GM06990 (cell line): Measurements from ENCODE around the gene ARL10.

ENCODE experiments used
- DNase-seq: peaks from one replicate; pipeline ENCODE4 v3.0.0-alpha.2; 2011; ENCODE audit not compliant: insufficient read length; ENCODE audit errors: extremely low read depth
- H3K27me3 ChIP-seq: replicated peaks from 2 replicates; pipeline ENCODE4 v1.6.0; 2011; ENCODE audit warnings: low read length; ENCODE audit not compliant: control insufficient read depth, insufficient read depth
- H3K36me3 ChIP-seq: 2 replicates; pipeline ENCODE4 v1.5.1; 2011; ENCODE audit warnings: low read length; ENCODE audit not compliant: control insufficient read depth, insufficient read depth
- H3K4me3 ChIP-seq: replicated peaks from 2 replicates; pipeline ENCODE4 v1.5.1; 2011; ENCODE audit warnings: low read depth, mild to moderate bottlenecking, control low read depth, low read length
- CTCF ChIP-seq: IDR thresholded peaks from 2 replicates; pipeline ENCODE4 v1.5.1; 2011; ENCODE audit warnings: low read length, control low read depth, mild to moderate bottlenecking, inconsistent platforms; ENCODE audit not compliant: insufficient read depth, poor library complexity, severe bottlenecking

Gene ARL10

GRCh38 chr5:176416965-176417364 is 51.7 kb downstream of the ARL10 start:
- Histone ChIP-seq H3K36me3 (peaks cover 2% of the 10 kb centered on the region; the same call in 1 of the 2 replicates), H3K4me3 (peak overlapping the region; percentile 47; the same call in 1 of the 2 replicates), H3K27me3 (no peaks in the 10 kb centered on the region)
- DNase-seq: no peak
- TF ChIP-seq CTCF: no peak

GRCh38 chr5:176418251-176418650 is 53.0 kb downstream of the ARL10 start:
- Histone ChIP-seq H3K36me3 (0 out of 2 replicates have a peak, but pooled peaks cover 2% of the 10 kb centered on the region), H3K4me3 (no peak overlapping the region), H3K27me3 (no peaks in the 10 kb centered on the region)
- DNase-seq: no peak
- TF ChIP-seq CTCF: no peak

- H3K4me3 ChIP-seq: no peak overlapping the region
- H3K27me3 ChIP-seq: no peaks in the 10 kb centered on the region
- TF ChIP-seq CTCF: no peak
Observed at GRCh38 chr5:176420086-176420485, 54.8 kb downstream of the ARL10 start.

GRCh38 chr5:176420972-176421544 is 55.8 kb downstream of the ARL10 start:
- H3K36me3 ChIP-seq: no peaks in the 10 kb centered on the region
- no peak for TF ChIP-seq CTCF

More at GRCh38 chr5:176420086-176420485, 54.8 kb downstream of the ARL10 start:
- no peak for DNase-seq
- H3K36me3 ChIP-seq: no peaks in the 10 kb centered on the region

GRCh38 chr5:176424181-176424580 is 58.9 kb downstream of the ARL10 start:
- DNase-seq: no peak
- TF ChIP-seq CTCF: no peak
- no peaks in the 10 kb centered on the region for H3K27me3 ChIP-seq
- H3K36me3 ChIP-seq: no peaks in the 10 kb centered on the region
- H3K4me3 ChIP-seq: no peak overlapping the region

More at GRCh38 chr5:176420972-176421544, 55.8 kb downstream of the ARL10 start:
- H3K4me3 ChIP-seq: no peak overlapping the region
- no peaks in the 10 kb centered on the region for H3K27me3 ChIP-seq
- no peak for DNase-seq

- no peaks in the 10 kb centered on the region for H3K36me3 ChIP-seq
- no peak for DNase-seq
- no peak for TF ChIP-seq CTCF
Observed at GRCh38 chr5:176425138-176425537, 59.9 kb downstream of the ARL10 start.

More at GRCh38 chr5:176425138-176425537, 59.9 kb downstream of the ARL10 start:
- H3K27me3 ChIP-seq: no peaks in the 10 kb centered on the region
- no peak overlapping the region for H3K4me3 ChIP-seq
